ENCODE data around the gene ACO2. TPM values are rescaled to one million over a fixed set of nuclear protein-coding genes. Genes with fewer than 3 reads are reported as not detected.

Gene ACO2
- total and polyA plus RNA-seq, 2 of the 13 experiments (the other 11 are each of a cell fraction or from before 2014, with no cell fraction given): 19.2 to 45.6 TPM

DNA sequence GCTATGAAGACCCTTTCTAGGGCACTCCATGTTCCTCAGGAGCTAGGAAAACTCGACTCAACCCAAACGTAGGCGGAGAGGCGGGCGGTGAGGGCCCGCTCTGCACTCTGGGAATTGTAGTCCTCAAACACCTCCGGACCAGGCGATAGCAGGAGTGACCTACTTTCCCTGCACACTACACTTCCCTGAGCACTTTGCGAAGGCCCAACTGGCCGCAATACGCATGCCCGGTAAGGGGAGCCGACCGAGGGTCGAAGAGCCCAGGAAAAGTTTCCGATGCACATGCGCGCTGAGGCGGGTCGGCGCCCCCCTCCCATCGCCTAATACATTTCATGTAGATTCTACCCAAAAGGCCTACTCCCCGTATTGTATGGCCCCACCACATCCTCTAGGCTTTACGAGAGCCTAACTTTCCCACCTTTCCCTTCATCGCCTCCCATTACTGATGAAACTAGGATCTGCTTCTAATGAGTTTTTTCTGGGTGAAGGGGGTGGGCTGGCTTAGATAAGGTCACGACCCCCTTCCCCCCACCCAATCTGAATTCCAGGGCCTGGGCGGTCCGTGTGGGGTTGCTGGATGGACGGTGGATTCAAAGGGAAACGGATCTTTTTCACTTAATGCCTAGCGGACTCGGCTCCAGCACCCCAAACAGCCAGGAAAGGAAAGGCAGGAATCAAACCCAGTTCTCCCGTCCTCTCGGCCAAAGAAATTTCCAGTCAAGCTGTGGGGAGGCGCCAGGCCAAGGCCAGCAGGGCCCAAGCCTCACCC, 24.4 kb upstream of the ACO2 start:
- H3K9ac ChIP-seq (ENCODE audit: insufficient read depth, low read depth, low read length): peak overlapping the region; percentile 99
- intact Hi-C loops (cut with micrococcal nuclease; ENCODE audit: unreplicated experiment): loop anchor here (10.0 kb wide), 1 partner anchor 160 kb away; the partner anchor contains the start of gene RANGAP1
- H3K4me3 ChIP-seq (replicated peaks in 1 of 3; ENCODE audit: insufficient read depth in 1 of 3, low read depth in 2 of 3, low read length in 3 of 3): peak overlapping the region; percentile 89 to 97 (median 90)
- ChIA-PET CTCF (ENCODE audit: low intra/inter-chr PET ratio, low total read pairs) (no interaction called here), POLR2A (interaction anchor here (0.7 to 5.2 kb wide), 14 partner anchors 8 to 177 kb away, joined by 3 to 122 read pairs (median 4); partner anchors contain the start of genes ACO2, DESI1, PHF5A and TEF)
- DNase-seq (ENCODE audit: low spot score) (peak; percentile 98), ATAC-seq (peak; percentile 74), FAIRE-seq (peak; percentile 94)
- no peak overlapping the region for H2AFZ ChIP-seq (ENCODE audit: low read length)
- peak overlapping the region; percentile 93 for H3K4me2 ChIP-seq (ENCODE audit: low read depth, low read length)
- peak overlapping the region; percentile 100 for H3K27ac ChIP-seq (ENCODE audit: extremely low read length, insufficient read depth, low read length)
- H3K36me3 ChIP-seq (replicated peaks in 1 of 2; ENCODE audit: control insufficient read depth in 1 of 2, insufficient read depth in 2 of 2, low read length in 2 of 2): peaks cover 6 to 11% of the 10 kb centered on the region in 2 experiments; a peak in 3 of 5 replicates
- H3K4me1 ChIP-seq (ENCODE audit: insufficient read depth, low read length): peaks cover 27% of the 10 kb centered on the region
- no TSS peak for BruUV-seq (replicated peaks)
- in situ Hi-C loops (cut with HindIII; ENCODE audit: extremely low pct_ligation_motif_present, low pct_unique_long_range_greater_than_20kb): no loop called here
- no peaks in the 10 kb centered on the region; a peak in 1 of 5 replicates for H3K27me3 ChIP-seq (ENCODE audit: control insufficient read depth in 1 of 2, insufficient read depth in 2 of 2, low read length in 2 of 2)
- H3K79me2 ChIP-seq (ENCODE audit: insufficient read depth, low read length): peaks cover 65% of the 10 kb centered on the region
- 2% methylated on average over 32 of the region's 35 CpGs for WGBS (ENCODE audit: low lambda C conversion rate)
- no peaks in the 10 kb centered on the region for H3K9me3 ChIP-seq (ENCODE audit: low read length)
- H4K20me1 ChIP-seq (ENCODE audit: insufficient read depth, low read length): peaks cover 12% of the 10 kb centered on the region
- peak; percentile 80; the same call in 1 of the 2 replicates for TF ChIP-seq ZNF772 (CRISPR knock-in tag; IDR thresholded peaks at IDR 0.05)
- TF ChIP-seq ZNF652 (CRISPR knock-in tag; IDR thresholded peaks at IDR 0.05; ENCODE audit: borderline replicate concordance, low read depth): no peak
- TF ChIP-seq SMAD1 (CRISPR knock-in tag; IDR thresholded peaks at IDR 0.05; ENCODE audit: borderline replicate concordance, low read depth): peak; percentile 36; the same call in 1 of the 2 replicates
- TF ChIP-seq THAP11 (CRISPR knock-in tag; IDR thresholded peaks at IDR 0.05): peak; percentile 99
- TF ChIP-seq, protein P1, sequence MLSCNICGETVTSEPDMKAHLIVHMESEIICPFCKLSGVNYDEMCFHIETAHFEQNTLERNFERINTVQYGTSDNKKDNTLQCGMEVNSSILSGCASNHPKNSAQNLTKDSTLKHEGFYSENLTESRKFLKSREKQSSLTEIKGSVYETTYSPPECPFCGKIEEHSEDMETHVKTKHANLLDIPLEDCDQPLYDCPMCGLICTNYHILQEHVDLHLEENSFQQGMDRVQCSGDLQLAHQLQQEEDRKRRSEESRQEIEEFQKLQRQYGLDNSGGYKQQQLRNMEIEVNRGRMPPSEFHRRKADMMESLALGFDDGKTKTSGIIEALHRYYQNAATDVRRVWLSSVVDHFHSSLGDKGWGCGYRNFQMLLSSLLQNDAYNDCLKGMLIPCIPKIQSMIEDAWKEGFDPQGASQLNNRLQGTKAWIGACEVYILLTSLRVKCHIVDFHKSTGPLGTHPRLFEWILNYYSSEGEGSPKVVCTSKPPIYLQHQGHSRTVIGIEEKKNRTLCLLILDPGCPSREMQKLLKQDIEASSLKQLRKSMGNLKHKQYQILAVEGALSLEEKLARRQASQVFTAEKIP (CRISPR knock-in tag; IDR thresholded peaks at IDR 0.05; ENCODE audit: borderline replicate concordance): no peak
- 0 out of 2 replicates have a peak, but pooled peaks have one; percentile 32 for TF ChIP-seq ZNF713 (CRISPR knock-in tag; IDR thresholded peaks at IDR 0.05)
- TF ChIP-seq, protein P2, sequence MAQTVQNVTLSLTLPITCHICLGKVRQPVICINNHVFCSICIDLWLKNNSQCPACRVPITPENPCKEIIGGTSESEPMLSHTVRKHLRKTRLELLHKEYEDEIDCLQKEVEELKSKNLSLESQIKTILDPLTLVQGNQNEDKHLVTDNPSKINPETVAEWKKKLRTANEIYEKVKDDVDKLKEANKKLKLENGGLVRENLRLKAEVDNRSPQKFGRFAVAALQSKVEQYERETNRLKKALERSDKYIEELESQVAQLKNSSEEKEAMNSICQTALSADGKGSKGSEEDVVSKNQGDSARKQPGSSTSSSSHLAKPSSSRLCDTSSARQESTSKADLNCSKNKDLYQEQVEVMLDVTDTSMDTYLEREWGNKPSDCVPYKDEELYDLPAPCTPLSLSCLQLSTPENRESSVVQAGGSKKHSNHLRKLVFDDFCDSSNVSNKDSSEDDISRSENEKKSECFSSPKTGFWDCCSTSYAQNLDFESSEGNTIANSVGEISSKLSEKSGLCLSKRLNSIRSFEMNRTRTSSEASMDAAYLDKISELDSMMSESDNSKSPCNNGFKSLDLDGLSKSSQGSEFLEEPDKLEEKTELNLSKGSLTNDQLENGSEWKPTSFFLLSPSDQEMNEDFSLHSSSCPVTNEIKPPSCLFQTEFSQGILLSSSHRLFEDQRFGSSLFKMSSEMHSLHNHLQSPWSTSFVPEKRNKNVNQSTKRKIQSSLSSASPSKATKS (CRISPR knock-in tag; IDR thresholded peaks at IDR 0.05): no peak
- TF ChIP-seq ZNF382 (CRISPR knock-in tag; IDR thresholded peaks at IDR 0.05; ENCODE audit: borderline replicate concordance): no peak
- TF ChIP-seq ELF3 (CRISPR knock-in tag; IDR thresholded peaks at IDR 0.05): 0 out of 2 replicates have a peak, but pooled peaks have one; percentile 17
- no peak; the same call in none of the 2 replicates for TF ChIP-seq ZNF605 (CRISPR knock-in tag; IDR thresholded peaks at IDR 0.05)
- TF ChIP-seq ZNF251 (CRISPR knock-in tag; IDR thresholded peaks at IDR 0.05): no peak
- TF ChIP-seq FOXC1 (CRISPR knock-in tag; IDR thresholded peaks at IDR 0.05; ENCODE audit: borderline replicate concordance): peak; percentile 29; the same call in 1 of the 2 replicates
- no peak; the same call in 1 of the 2 replicates for TF ChIP-seq ZSCAN31 (CRISPR knock-in tag; IDR thresholded peaks at IDR 0.05; ENCODE audit: low read depth)
- TF ChIP-seq ZFP62 (CRISPR knock-in tag; IDR thresholded peaks at IDR 0.05): no peak
- TF ChIP-seq HOXD1 (CRISPR knock-in tag; IDR thresholded peaks at IDR 0.05): no peak
- TF ChIP-seq ZNF839 (CRISPR knock-in tag; IDR thresholded peaks at IDR 0.05; ENCODE audit: borderline replicate concordance): 0 out of 2 replicates have a peak, but pooled peaks have one; percentile 53
- TF ChIP-seq GTF2F1 (IDR thresholded peaks at IDR 0.05; ENCODE audit: low read length): no peak
- no peak; the same call in 2 of the 3 replicates for TF ChIP-seq MXI1 (IDR thresholded peaks at IDR 0.05; ENCODE audit: borderline replicate concordance, low read depth, low read length)
- TF ChIP-seq ZNF235 (CRISPR knock-in tag; IDR thresholded peaks at IDR 0.05; ENCODE audit: borderline replicate concordance): no peak
- TF ChIP-seq, protein P3, sequence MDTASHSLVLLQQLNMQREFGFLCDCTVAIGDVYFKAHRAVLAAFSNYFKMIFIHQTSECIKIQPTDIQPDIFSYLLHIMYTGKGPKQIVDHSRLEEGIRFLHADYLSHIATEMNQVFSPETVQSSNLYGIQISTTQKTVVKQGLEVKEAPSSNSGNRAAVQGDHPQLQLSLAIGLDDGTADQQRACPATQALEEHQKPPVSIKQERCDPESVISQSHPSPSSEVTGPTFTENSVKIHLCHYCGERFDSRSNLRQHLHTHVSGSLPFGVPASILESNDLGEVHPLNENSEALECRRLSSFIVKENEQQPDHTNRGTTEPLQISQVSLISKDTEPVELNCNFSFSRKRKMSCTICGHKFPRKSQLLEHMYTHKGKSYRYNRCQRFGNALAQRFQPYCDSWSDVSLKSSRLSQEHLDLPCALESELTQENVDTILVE (CRISPR knock-in tag; IDR thresholded peaks at IDR 0.05): peak; percentile 36; the same call in 1 of the 2 replicates

All from HepG2 (cell line).